ENCODE results near the gene TPRX1. TPM values are rescaled to one million over a fixed set of nuclear protein-coding genes. Genes with fewer than 3 reads are reported as not detected.

The TPRX1 gene
- total RNA-seq, 1 donor from 2014 or later: not detected

DNA sequence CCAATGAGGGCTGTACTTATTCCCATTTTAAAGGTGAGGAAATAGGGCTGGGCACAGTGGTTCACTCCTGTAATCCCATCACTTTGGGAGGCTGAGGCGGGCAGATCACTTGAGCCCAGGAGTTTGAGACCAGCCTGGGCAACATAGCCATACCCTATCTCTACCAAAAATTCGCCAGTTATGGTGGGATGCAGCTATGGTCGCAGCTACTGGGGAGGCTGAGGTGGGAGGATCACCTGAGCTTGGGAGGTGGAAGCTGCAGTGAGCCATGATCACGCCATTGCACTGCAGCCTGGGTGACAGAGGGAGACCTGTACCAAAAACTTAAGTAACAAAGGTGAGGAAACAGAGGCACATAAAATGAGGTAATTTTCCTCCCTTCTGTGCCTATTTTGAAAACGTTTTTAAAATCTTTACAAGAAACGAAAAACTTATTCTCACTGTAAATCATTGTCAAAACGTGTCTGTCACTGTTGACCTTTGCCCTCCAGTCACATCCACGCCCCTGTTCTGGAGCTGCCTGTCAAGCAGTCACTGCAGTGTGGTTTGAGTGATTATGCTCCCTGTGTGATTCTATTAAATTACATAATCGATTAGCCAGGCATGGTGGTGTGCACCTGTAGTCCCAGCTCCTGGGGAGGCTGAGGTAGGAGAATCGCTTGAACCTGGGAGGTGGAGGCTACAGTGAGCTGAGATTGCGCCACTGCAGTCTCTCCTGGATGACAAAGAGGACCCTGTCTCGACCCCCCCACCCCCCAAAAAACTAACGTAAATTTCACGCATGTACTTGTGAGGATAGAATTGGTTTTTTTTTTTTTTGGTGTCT is 46.5 kb downstream of the TPRX1 start:
- no peak overlapping the region for H3K27ac Mint-ChIP-seq (ENCODE audit: unreplicated experiment)
- no peak for DNase-seq
- H3K27me3 Mint-ChIP-seq (ENCODE audit: unreplicated experiment): peaks cover 7% of the 10 kb centered on the region
- TF ChIP-seq, protein P1, sequence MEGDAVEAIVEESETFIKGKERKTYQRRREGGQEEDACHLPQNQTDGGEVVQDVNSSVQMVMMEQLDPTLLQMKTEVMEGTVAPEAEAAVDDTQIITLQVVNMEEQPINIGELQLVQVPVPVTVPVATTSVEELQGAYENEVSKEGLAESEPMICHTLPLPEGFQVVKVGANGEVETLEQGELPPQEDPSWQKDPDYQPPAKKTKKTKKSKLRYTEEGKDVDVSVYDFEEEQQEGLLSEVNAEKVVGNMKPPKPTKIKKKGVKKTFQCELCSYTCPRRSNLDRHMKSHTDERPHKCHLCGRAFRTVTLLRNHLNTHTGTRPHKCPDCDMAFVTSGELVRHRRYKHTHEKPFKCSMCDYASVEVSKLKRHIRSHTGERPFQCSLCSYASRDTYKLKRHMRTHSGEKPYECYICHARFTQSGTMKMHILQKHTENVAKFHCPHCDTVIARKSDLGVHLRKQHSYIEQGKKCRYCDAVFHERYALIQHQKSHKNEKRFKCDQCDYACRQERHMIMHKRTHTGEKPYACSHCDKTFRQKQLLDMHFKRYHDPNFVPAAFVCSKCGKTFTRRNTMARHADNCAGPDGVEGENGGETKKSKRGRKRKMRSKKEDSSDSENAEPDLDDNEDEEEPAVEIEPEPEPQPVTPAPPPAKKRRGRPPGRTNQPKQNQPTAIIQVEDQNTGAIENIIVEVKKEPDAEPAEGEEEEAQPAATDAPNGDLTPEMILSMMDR (IDR thresholded peaks at IDR 0.05; ENCODE audit: partially characterized antibody, unreplicated experiment): no peak
- peaks cover 4% of the 10 kb centered on the region for H3K9me3 Mint-ChIP-seq (ENCODE audit: unreplicated experiment)
- H3K36me3 Mint-ChIP-seq (ENCODE audit: unreplicated experiment): peaks cover 10% of the 10 kb centered on the region
- H3K4me1 Mint-ChIP-seq (ENCODE audit: low read depth, unreplicated experiment): peaks cover 9% of the 10 kb centered on the region
- no peak overlapping the region for H3K4me3 Mint-ChIP-seq (ENCODE audit: unreplicated experiment)

DNA sequence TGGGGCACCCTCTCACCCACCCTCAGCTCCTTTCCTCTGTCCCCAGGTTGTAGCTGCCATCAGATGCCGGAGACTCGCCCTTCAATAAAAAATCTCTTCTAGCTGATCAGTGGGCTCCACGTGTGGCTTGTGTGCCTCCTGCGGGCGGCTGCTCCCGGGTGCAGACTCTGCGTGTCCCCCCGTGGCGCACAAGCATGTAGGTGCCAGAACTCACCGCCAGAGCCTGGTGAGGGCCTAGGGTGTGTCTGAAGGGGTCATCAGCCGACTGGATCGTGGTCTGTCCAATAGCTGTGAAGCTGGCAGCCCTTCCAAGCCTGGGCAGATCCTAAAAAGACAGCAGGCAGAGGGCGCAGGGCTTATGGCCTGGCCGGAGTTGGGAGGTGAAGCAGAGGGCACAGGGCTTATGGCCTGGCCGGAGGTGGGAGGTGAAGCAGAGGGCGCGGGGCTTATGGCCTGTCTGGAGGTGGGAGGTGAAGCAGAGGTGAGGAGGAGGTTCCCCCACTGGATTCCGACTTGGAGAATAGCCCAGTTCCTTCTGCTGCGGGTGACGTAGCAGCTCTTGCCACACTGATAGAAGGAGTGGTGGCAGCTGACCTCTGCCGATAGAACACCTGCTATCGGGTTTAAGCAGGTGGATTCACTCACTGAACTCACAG is 47.3 kb downstream of the TPRX1 start:
- Mint-ChIP-seq H3K9me3 (ENCODE audit: unreplicated experiment) (peaks cover 4% of the 10 kb centered on the region), H3K36me3 (ENCODE audit: unreplicated experiment) (peaks cover 10% of the 10 kb centered on the region)

DNA sequence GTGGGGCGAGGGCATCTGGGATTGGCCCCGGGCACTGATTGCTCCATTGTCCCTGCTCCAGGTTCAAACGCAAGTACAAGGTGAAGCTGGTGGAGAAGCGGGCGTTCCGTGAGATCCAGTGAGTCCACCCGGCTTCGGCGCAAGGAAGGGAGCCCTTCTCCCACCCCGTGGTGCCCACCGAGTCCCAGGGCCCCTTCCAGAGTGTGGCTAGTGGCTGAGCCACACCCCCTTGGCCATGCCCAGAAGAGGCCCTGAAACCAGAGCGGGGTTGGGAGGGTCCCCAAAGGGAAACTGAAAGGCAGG is 47.8 kb downstream of the TPRX1 start:
- no peak overlapping the region for H3K4me3 Mint-ChIP-seq (ENCODE audit: unreplicated experiment)
- DNase-seq: no peak
- peaks cover 4% of the 10 kb centered on the region for H3K9me3 Mint-ChIP-seq (ENCODE audit: unreplicated experiment)
- TF ChIP-seq, protein P1 (IDR thresholded peaks at IDR 0.05; ENCODE audit: partially characterized antibody, unreplicated experiment): no peak
- peaks cover 3% of the 10 kb centered on the region for H3K27me3 Mint-ChIP-seq (ENCODE audit: unreplicated experiment)
- H3K4me1 Mint-ChIP-seq (ENCODE audit: low read depth, unreplicated experiment): peaks cover 9% of the 10 kb centered on the region
- H3K36me3 Mint-ChIP-seq (ENCODE audit: unreplicated experiment): peaks cover 10% of the 10 kb centered on the region
- H3K27ac Mint-ChIP-seq (ENCODE audit: unreplicated experiment): no peak overlapping the region

More for the DNA sequence above, 47.3 kb downstream of the TPRX1 start:
- DNase-seq: no peak
- peaks cover 9% of the 10 kb centered on the region for H3K4me1 Mint-ChIP-seq (ENCODE audit: low read depth, unreplicated experiment)
- no peak overlapping the region for H3K27ac Mint-ChIP-seq (ENCODE audit: unreplicated experiment)
- H3K4me3 Mint-ChIP-seq (ENCODE audit: unreplicated experiment): no peak overlapping the region
- TF ChIP-seq, protein P1 (IDR thresholded peaks at IDR 0.05; ENCODE audit: partially characterized antibody, unreplicated experiment): no peak
- H3K27me3 Mint-ChIP-seq (ENCODE audit: unreplicated experiment): peaks cover 3% of the 10 kb centered on the region

DNA sequence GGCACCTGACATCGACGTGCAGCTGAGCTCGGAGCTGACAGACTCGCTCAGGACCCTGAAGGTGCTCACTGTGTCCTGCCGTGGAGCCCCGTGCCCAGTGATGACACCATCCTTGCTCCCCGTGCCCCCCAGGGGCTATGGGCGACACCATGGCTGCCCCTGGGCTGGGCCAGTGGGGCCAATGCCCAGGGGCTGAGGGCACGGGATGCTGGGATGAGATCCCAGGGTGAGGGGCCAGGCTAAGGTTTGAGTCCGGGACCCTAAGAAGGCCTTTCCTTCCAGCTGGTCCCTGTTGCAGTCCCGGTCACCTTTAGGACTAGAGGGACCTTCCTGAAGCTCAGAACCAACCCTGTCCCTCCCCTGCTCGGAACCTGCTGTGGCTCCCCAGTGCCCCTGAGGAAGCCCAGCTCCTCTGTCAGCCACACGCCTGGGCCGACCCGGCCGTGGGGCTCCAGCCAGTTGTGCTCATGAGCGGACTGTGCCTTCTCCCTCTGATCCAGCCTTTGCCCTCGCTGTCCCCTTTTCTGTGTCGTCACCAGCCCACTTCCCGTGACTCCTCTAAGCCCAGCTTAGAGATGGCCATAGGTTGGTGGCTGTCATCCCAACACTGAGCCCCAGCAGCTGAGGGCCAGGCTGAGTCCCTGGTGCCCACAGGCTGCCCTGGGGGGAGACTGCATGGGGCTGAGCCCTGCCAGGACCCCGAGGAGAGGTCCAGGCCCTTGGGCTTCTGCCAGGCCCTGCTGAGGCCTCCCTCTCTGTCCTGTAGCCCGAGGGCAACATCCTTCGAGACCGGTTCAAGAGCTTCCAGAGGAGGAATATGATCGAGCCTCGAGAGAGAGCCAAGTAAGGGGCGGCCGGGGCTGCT is 48.4 kb downstream of the TPRX1 start:
- H3K9me3 Mint-ChIP-seq (ENCODE audit: unreplicated experiment): peaks cover 4% of the 10 kb centered on the region
- DNase-seq: no peak
- TF ChIP-seq, protein P1 (IDR thresholded peaks at IDR 0.05; ENCODE audit: partially characterized antibody, unreplicated experiment): no peak
- H3K36me3 Mint-ChIP-seq (ENCODE audit: unreplicated experiment): peaks cover 10% of the 10 kb centered on the region
- H3K27me3 Mint-ChIP-seq (ENCODE audit: unreplicated experiment): peaks cover 3% of the 10 kb centered on the region
- H3K4me3 Mint-ChIP-seq (ENCODE audit: unreplicated experiment): no peak overlapping the region
- peaks cover 9% of the 10 kb centered on the region for H3K4me1 Mint-ChIP-seq (ENCODE audit: low read depth, unreplicated experiment)
- no peak overlapping the region for H3K27ac Mint-ChIP-seq (ENCODE audit: unreplicated experiment)

Data from glutamatergic neuron (in vitro differentiated cells).